ENCODE measurements around the gene SLC35F3. TPM values are rescaled to one million over a fixed set of nuclear protein-coding genes. Genes with fewer than 3 reads are reported as not detected.

Gene SLC35F3
- total RNA-seq, 2 experiments from 2014 or later: 0.08 TPM; not detected in 1

- TF ChIP-seq CTCF (IDR thresholded peaks at IDR 0.05): no peak
- Histone ChIP-seq H3K27me3 (ENCODE audit: control insufficient read depth in 1 of 2, insufficient read depth in 2 of 2, low read length in 2 of 2) (no peaks in the 10 kb centered on the region), H3K27ac (ENCODE audit: low read depth in 1 of 2, low read length in 2 of 2) (no peak overlapping the region), H3K36me3 (ENCODE audit: insufficient read depth, low read length) (no peaks in the 10 kb centered on the region), H3K9me3 (ENCODE audit: control insufficient read depth in 1 of 2, insufficient read depth in 1 of 2, low read length in 2 of 2) (no peaks in the 10 kb centered on the region), H3K4me3 (ENCODE audit: low read length) (no peak overlapping the region), H3K4me1 (ENCODE audit: insufficient read depth, low read length) (no peaks in the 10 kb centered on the region)
- no peak for DNase-seq
- POLR2A ChIA-PET: no interaction called here
- Mint-ChIP-seq H3K36me3 (ENCODE audit: low read depth) (no peaks in the 10 kb centered on the region), H3K4me1 (ENCODE audit: low read depth) (no peaks in the 10 kb centered on the region), H3K4me3 (no peak overlapping the region), H3K27me3 (peaks cover 4% of the 10 kb centered on the region), H3K27ac (no peak overlapping the region), H3K9me3 (no peaks in the 10 kb centered on the region)
- CTCF ChIA-PET: no interaction called here
- no peak for ATAC-seq (ENCODE audit: poor library complexity)
- intact Hi-C loops (cut with DNase I, micrococcal nuclease): no loop called here
These were observed 76.7 kb downstream of the SLC35F3 start for GRCh38 chr1:233981042-233981675.

GRCh38 chr1:233982827-233983518 lies 78.5 kb downstream of the SLC35F3 start:
- no peaks in the 10 kb centered on the region for H3K9me3 Mint-ChIP-seq
- CTCF ChIA-PET: no interaction called here
- H3K36me3 Mint-ChIP-seq (ENCODE audit: low read depth): no peaks in the 10 kb centered on the region
- no peak overlapping the region for H3K27ac Mint-ChIP-seq
- Histone ChIP-seq H3K4me3 (ENCODE audit: low read length) (no peak overlapping the region), H3K9me3 (ENCODE audit: control insufficient read depth in 1 of 2, insufficient read depth in 1 of 2, low read length in 2 of 2) (no peaks in the 10 kb centered on the region), H3K36me3 (ENCODE audit: insufficient read depth, low read length) (no peaks in the 10 kb centered on the region), H3K27me3 (ENCODE audit: control insufficient read depth in 1 of 2, insufficient read depth in 2 of 2, low read length in 2 of 2) (no peaks in the 10 kb centered on the region), H3K4me1 (ENCODE audit: insufficient read depth, low read length) (no peaks in the 10 kb centered on the region), H3K27ac (ENCODE audit: low read depth in 1 of 2, low read length in 2 of 2) (no peak overlapping the region)
- H3K4me1 Mint-ChIP-seq (ENCODE audit: low read depth): no peaks in the 10 kb centered on the region
- DNase-seq (no peak), ATAC-seq (ENCODE audit: poor library complexity) (no peak)
- POLR2A ChIA-PET: no interaction called here
- no peak overlapping the region for H3K4me3 Mint-ChIP-seq
- no peak for TF ChIP-seq CTCF (IDR thresholded peaks at IDR 0.05)
- intact Hi-C loops (cut with DNase I, micrococcal nuclease): no loop called here
- peaks cover 13% of the 10 kb centered on the region for H3K27me3 Mint-ChIP-seq

- Histone ChIP-seq H3K36me3 (ENCODE audit: insufficient read depth, low read length) (no peaks in the 10 kb centered on the region), H3K9me3 (ENCODE audit: control insufficient read depth in 1 of 2, insufficient read depth in 1 of 2, low read length in 2 of 2) (no peaks in the 10 kb centered on the region), H3K4me1 (ENCODE audit: insufficient read depth, low read length) (no peaks in the 10 kb centered on the region), H3K4me3 (ENCODE audit: low read length) (no peak overlapping the region), H3K27me3 (ENCODE audit: control insufficient read depth in 1 of 2, insufficient read depth in 2 of 2, low read length in 2 of 2) (no peaks in the 10 kb centered on the region), H3K27ac (ENCODE audit: low read depth in 1 of 2, low read length in 2 of 2) (no peak overlapping the region)
- POLR2A ChIA-PET: no interaction called here
- H3K27me3 Mint-ChIP-seq: peaks cover 19% of the 10 kb centered on the region
- TF ChIP-seq CTCF (IDR thresholded peaks at IDR 0.05): no peak
- DNase-seq (no peak), ATAC-seq (ENCODE audit: poor library complexity) (no peak)
- CTCF ChIA-PET: no interaction called here
- H3K9me3 Mint-ChIP-seq: no peaks in the 10 kb centered on the region
- no peak overlapping the region for H3K4me3 Mint-ChIP-seq
- no peaks in the 10 kb centered on the region for H3K36me3 Mint-ChIP-seq (ENCODE audit: low read depth)
- intact Hi-C loops (cut with DNase I, micrococcal nuclease): no loop called here
- H3K27ac Mint-ChIP-seq: no peak overlapping the region
- H3K4me1 Mint-ChIP-seq (ENCODE audit: low read depth): no peaks in the 10 kb centered on the region
These were observed 79.3 kb downstream of the SLC35F3 start for GRCh38 chr1:233983811-233984210.

Data from CD4-positive, alpha-beta T cell (primary cell).